CD4-positive, alpha-beta T cell treated with Interleukin-21 for 1 hour (primary cell): Measurements from ENCODE around the gene PLA2G12B.
"Not testable (repeated sequence)": the region's sequence is repeated elsewhere in the genome, so short reads cannot be mapped to it uniquely, and the experiment has no call there.

ENCODE experiments used
- DNase-seq: peaks from one replicate; pipeline ENCODE4 v3.0.0-alpha.2; 2020

The PLA2G12B gene

GRCh38 chr10:72954596-72955554 lies at the start of gene PLA2G12B:
TSS of gene PLA2G12B (minus strand) at chr10:72954806. CDS start at chr10:72954685, 121 bp downstream.
- DNase-seq = no peak

DNA sequence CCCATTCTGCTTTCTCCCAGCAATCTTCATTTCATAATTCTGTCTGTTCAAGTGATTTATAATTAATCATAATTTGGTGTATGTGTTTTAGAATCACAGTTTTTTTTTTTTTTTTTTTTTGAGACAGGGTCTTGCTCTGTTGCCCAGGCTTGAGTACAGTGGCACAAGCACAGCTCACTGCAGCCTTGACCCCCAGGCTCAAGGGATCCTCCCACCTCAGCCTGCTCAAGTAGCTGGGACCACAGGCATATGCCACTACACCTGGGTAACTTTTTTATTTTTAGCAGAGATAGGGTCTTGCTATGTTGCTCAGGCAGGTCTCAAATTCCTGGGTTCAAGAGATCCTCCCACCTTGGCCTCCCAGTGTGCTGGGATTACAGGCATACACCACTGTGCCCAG lies 49.2 kb upstream of the PLA2G12B start:
- DNase-seq = no peak

DNA sequence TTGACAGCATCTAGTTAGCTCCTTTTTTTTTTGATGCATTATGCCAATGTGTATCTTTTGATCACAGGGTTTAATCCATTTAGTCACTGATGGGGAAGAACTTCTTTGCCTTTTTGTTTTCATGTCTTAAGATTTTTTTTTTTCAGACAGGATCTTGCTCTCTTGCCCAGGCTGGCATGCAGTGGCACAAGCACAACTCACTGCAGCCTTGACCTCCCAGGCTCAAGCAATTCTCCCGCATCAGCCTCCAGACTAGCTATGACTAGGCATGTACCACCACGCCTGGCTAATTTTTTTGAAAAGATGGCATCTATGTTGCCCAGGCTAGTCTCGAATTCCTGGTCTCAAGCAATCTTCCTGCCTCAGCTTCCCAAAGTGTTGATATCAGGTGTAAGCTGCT lies 46.4 kb upstream of the PLA2G12B start:
- DNase-seq = no peak

DNA sequence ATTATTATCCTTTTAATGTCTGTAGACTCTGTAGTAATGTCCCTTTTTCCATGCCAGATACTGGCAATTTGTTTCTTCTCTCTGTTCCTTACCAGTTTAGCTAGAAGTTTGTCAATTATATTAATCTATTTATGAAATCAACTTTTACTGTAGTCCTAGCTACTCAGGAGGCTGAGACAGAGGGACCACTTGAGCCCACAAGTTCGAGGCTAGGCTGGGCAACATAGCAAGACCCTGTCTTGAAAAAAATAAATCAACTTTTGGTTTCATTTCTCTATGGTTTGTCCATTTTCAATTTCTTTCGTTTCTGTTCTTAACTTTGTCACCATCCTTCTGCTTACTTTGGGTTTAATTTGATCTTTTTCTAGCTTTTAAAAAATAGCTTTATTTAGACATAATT lies 42.5 kb upstream of the PLA2G12B start:
- no peak for DNase-seq

GRCh38 chr10:72995459-72995858 lies 40.9 kb upstream of the PLA2G12B start:
- DNase-seq = not testable (repeated sequence)

DNA sequence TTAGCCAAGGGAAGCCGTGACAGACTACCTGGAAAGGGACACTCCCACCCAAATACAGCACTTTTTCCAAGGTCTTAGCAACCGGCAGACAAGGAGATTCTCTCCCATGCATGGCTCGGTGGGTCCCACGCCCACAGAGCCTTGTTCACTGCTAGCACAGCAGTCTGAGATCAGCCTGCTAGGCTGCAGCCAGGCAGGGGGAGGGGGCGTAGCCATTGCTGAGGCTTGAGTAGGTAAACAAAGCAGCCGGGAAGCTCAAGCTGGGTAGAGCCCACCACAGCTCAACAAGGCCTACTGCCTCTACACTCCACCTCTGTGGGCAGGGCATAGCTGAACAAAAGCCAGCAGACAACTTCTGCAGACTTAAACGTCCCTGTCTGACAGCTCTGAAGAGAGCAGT lies 35.2 kb upstream of the PLA2G12B start:
- DNase-seq = not testable (repeated sequence)

GRCh38 chr10:72984618-72985017 lies 30.0 kb upstream of the PLA2G12B start:
- not testable (repeated sequence) for DNase-seq

DNA sequence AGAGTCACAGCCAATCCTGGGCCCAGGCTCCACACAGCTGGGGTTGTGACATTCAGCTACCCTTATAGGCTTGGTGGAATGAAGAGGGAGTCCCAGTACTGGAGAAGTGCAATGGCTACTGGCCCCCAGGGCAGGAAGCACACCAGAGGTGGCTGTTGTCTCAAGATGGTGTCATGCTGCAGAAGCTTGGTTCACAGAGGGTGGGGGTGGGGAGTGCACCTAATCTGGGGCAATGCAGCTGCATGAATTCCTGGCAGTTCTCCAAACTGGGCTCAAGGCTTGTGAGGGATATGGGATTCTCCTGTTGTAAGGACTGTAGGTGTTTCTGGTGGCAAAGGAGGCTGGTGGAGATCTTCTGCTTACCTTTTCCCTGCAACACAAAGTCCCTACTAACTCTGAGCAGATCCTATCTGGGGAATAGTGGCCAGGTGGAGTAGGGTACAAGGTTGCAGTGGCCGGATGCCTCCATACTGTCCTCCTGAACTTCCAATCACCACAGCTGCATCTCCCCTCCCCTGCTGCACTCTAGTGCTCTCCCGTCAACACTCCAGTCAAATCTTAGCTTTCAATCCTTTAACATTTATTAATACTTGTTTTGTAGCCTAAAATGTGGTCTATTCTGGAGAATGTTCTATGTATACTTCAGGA lies 27.4 kb upstream of the PLA2G12B start:
- DNase-seq = no peak

GRCh38 chr10:72981028-72981881 lies 26.6 kb upstream of the PLA2G12B start:
- DNase-seq = no peak

- DNase-seq = no peak
Measured at GRCh38 chr10:72980348-72980747, 25.7 kb upstream of the PLA2G12B start.

- DNase-seq = no peak
Measured at GRCh38 chr10:72979709-72980108, 25.1 kb upstream of the PLA2G12B start.

DNA sequence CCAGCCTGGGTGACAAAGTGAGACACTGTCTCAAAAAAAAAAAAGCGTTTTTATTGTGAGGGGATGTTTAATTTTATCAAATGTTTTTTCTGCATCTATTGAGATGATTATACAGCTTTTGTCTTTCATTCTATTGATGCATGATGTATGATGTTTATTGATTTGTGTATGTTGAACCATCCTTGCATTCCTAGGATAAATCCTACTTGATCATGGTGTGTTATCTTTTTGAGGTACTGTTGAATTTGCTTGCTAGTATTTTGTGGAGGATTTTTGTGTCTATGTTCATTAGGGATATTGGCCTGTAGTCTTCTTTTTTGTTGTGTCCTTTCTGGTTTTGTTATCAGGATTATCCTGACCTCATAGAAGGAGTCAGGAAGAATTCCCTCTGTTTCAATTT lies 22.3 kb upstream of the PLA2G12B start:
- no peak for DNase-seq

- DNase-seq = no peak
Measured at GRCh38 chr10:72956001-72956400, 1.4 kb upstream of the PLA2G12B start.

DNA sequence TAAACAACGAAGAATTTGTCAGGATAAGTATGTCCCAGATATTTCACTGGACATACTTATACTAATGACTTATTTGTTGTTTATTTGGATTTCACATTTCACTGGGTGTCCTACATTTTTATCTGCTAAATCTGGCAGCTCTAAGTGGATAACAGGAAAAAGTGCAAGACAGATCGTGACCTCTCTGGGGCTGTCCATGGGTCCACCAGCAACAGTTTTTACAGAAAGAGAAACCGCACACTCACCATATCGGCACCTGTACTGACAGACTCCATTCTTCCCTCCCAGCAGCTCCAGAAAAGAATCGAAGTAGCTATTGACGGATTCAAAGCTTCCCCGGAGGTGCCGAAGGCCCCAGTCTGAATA lies 393 bp downstream of the PLA2G12B start:
- no peak for DNase-seq

- no peak for DNase-seq
Measured at GRCh38 chr10:72953687-72954086, 919 bp downstream of the PLA2G12B start.

DNA sequence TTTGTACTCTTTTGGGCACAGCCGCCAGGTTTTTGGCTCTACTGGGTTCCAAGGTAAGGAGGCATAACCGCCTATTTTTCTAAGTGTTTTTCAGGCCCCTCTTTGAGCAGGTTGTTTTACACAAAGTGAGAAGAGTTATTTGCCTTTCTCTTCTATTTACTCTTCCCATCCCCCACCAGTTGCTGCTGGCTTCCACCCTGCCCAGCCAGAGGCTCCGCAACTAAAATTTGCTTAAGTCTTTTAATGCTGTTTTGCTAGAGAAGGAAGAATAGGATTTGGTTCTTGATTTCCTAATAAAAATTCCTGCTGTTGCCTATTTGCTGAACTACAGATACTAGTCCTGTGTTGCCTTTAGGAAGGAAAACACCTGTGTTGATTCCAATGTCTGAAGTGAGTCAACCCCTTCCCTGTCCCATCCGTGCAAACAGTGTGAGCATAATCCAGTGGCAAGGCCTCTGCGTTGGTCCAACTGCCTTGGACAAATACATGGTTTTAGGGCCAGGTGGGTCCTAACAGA lies 1.9 kb downstream of the PLA2G12B start:
- DNase-seq = no peak

DNA sequence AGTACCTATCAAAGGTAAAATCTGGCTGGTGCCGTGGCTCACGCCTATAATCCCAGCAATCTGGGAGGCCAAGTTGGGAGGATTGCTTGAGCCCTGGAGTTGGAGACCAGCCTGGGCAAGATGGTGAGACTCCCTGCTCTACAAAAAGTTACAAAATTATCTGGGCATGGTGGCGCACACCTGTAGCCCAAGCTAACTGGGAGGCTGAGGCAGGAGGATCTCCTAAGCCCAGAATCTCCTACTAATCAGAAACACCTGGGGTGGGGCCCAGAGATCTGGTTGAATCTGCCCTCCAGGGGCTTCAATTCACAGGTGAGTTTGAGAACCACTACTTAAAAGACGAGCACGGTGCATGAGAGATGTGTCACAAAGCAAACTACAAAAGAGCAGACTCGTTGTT lies 2.4 kb downstream of the PLA2G12B start:
- no peak for DNase-seq

GRCh38 chr10:72951760-72952159 lies 2.8 kb downstream of the PLA2G12B start:
- DNase-seq = no peak

DNA sequence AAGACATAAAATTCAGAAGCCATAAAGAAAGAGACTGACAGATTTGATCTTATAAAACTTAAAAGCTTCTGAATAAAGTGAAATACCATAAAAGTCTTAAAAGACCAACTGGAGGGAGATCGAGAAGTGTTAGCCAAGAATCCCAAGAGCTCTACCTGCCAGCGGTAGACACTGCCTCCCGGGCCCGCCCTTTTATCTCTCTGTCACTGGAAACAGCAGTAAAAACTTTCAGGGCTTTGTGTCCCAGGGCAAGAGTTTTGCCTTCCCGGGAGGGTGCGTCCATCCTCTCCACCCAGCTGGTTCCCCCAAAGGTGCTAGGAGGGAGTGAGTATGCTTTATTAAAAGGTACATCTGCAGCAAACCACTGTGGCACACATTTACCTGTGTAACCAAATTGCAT lies 5.8 kb downstream of the PLA2G12B start:
- no peak for DNase-seq

DNA sequence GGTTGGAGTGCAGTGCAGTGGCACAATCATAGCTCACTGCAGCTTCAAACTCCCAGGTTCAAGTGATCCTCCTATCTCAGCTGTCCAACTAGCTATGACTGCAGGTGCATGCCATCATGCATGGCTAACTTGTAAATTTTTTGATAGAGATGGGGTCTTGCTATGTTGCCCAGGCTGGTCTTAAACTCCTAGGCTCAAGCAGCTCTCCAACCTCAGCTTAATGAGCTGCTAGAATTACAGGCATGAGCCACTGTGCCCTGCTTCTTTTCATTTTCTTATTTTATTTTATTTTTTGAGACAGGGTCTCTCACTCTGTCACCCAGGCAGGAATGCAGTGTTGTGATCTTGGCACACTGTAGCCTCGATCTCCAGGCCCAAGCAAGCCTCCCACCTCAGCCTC lies 7.6 kb downstream of the PLA2G12B start:
- no peak for DNase-seq

DNA sequence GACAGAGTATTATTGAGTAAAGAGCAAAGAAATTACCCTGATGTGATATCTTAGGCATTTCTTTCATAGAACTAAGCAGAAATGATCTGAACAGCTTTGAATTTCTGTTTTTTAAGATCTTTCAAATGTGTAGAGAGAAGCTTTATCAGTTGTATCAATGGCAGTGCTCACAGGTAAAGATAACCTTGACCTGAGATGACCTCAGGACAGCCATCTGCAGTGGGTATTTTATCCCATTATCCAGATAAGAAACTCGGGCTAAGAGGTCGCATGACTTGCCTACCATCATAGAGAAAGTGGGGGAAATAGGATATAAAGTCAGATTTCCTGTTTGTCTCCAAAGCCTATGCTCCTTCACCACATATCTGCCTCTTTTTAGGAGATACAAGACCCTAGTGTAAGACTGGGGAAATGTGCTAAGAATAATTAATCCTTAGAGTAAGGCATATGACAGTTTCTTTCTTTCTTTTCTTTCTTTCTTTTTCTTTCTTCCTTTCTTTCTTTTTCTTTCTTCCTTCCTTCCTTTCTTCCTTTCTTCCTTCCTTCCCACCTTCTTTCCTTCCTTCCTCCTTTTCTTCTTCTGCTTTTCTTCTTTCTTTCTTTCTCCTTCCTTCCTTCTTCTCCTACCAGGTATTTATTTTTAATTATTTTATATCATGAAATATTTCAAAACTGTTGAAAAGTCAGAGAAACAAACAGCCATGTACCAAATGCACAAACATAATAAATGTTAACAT lies 10.9 kb downstream of the PLA2G12B start:
- no peak for DNase-seq

DNA sequence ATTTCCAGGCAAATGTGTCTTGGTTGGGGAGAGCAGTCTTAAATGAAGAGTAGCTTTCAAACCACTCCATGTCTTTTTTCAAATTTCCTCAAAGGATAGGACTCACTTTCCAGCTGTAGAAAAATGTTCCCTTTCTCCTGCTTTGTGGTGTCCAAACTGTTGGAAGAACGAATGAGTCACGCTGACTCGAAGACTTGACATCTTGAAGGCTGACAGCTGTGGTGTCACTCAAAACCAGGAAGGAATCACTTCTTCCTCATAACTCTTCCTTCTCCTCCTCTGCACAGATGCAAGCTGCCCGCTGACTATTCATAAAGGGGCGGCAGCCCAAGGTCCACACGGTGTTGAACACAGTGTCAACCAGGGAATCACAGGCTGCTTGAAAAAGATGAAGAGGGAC lies 19.2 kb downstream of the PLA2G12B start:
- DNase-seq = no peak
